ENCODE results near the gene EFCAB6. TPM values are rescaled to one million over a fixed set of nuclear protein-coding genes. Genes with fewer than 3 reads are reported as not detected.

EFCAB6 gene
- total RNA-seq, 1 experiment from 2014 or later, result 0.21 TPM

GRCh38 chr22:43824724-43825420 is 12.8 kb upstream of the EFCAB6 start:
- Histone ChIP-seq H3K4me3 (ENCODE audit: low read depth in 2 of 2, low read length in 2 of 2) (no peak overlapping the region), H3K27me3 (ENCODE audit: control insufficient read depth, insufficient read depth, low read length) (no peaks in the 10 kb centered on the region), H3K36me3 (ENCODE audit: control insufficient read depth, insufficient read depth, low read length) (no peaks in the 10 kb centered on the region), H3K9me3 (ENCODE audit: control insufficient read depth, insufficient read depth, low read depth, low read length) (no peaks in the 10 kb centered on the region), H3K4me1 (ENCODE audit: control insufficient read depth, insufficient read depth, low read length) (no peaks in the 10 kb centered on the region), H3K27ac (ENCODE audit: low read length) (no peak overlapping the region)
- ChIA-PET POLR2A (no interaction called here), CTCF (no interaction called here)
- in situ Hi-C loops (cut with HindIII; ENCODE audit: low pct_unique_long_range_greater_than_20kb, low sequenced_read_pairs) (no loop called here), intact Hi-C loops (cut with micrococcal nuclease; ENCODE audit: unreplicated experiment) (no loop called here)
- TF ChIP-seq SIN3A (IDR thresholded peaks at IDR 0.05; ENCODE audit: borderline replicate concordance, insufficient read depth, low read depth, low read length), result no peak
- no peak for TF ChIP-seq POLR2AphosphoS5 (IDR thresholded peaks at IDR 0.05; ENCODE audit: low read depth, low read length)
- TF ChIP-seq, protein P1, sequence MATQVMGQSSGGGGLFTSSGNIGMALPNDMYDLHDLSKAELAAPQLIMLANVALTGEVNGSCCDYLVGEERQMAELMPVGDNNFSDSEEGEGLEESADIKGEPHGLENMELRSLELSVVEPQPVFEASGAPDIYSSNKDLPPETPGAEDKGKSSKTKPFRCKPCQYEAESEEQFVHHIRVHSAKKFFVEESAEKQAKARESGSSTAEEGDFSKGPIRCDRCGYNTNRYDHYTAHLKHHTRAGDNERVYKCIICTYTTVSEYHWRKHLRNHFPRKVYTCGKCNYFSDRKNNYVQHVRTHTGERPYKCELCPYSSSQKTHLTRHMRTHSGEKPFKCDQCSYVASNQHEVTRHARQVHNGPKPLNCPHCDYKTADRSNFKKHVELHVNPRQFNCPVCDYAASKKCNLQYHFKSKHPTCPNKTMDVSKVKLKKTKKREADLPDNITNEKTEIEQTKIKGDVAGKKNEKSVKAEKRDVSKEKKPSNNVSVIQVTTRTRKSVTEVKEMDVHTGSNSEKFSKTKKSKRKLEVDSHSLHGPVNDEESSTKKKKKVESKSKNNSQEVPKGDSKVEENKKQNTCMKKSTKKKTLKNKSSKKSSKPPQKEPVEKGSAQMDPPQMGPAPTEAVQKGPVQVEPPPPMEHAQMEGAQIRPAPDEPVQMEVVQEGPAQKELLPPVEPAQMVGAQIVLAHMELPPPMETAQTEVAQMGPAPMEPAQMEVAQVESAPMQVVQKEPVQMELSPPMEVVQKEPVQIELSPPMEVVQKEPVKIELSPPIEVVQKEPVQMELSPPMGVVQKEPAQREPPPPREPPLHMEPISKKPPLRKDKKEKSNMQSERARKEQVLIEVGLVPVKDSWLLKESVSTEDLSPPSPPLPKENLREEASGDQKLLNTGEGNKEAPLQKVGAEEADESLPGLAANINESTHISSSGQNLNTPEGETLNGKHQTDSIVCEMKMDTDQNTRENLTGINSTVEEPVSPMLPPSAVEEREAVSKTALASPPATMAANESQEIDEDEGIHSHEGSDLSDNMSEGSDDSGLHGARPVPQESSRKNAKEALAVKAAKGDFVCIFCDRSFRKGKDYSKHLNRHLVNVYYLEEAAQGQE (IDR thresholded peaks at IDR 0.05; ENCODE audit: insufficient read depth in 1 of 2, low read depth in 2 of 2, low read length in 1 of 2), result no peak
- no peak for TF ChIP-seq TCF7L2 (IDR thresholded peaks at IDR 0.05; ENCODE audit: low read depth, low read length)
- TF ChIP-seq, protein P2, sequence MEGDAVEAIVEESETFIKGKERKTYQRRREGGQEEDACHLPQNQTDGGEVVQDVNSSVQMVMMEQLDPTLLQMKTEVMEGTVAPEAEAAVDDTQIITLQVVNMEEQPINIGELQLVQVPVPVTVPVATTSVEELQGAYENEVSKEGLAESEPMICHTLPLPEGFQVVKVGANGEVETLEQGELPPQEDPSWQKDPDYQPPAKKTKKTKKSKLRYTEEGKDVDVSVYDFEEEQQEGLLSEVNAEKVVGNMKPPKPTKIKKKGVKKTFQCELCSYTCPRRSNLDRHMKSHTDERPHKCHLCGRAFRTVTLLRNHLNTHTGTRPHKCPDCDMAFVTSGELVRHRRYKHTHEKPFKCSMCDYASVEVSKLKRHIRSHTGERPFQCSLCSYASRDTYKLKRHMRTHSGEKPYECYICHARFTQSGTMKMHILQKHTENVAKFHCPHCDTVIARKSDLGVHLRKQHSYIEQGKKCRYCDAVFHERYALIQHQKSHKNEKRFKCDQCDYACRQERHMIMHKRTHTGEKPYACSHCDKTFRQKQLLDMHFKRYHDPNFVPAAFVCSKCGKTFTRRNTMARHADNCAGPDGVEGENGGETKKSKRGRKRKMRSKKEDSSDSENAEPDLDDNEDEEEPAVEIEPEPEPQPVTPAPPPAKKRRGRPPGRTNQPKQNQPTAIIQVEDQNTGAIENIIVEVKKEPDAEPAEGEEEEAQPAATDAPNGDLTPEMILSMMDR (IDR thresholded peaks at IDR 0.05), result no peak
- no TSS peak for BruUV-seq (replicated peaks)
- no peak for ATAC-seq
- no peak for DNase-seq (ENCODE audit: low read depth, low spot score)

DNA sequence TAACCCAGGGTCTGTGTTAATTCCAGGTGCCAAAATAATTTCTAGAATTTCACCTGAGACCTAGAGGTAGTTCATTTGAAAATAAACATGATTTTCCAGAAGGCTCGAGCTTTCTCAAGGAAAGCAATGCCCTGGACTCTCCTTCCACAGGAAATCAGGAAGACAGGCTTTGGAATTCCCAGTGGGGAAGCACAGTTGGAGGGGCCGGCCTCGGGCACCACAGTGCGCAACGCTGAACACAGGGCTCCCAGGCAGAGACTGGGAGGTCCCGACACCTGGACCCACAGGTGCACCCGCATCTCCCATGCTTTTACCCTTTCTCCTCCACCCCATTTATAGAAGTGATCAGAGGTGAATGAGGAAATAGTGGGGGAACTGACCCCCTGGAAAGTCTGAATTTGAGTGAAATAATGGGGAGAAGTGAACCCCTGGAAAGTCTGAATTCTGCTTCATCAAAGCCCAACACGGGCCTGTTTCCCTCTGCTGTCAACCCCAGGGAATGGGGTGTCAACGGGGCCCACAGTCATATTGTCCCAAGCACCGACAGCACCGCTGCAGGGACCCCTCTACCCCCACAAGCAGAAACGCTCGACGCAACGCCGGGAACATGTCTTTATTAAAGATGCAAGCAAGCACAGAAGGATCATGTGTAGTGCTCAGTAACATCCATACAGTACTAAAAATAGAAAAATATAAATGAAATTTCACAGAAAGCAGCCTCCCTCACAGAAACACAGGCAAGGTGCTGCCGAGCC is 12.0 kb upstream of the EFCAB6 start:
- no peak for TF ChIP-seq SIN3A (IDR thresholded peaks at IDR 0.05; ENCODE audit: borderline replicate concordance, insufficient read depth, low read depth, low read length)
- TF ChIP-seq TCF7L2 (IDR thresholded peaks at IDR 0.05; ENCODE audit: low read depth, low read length), result no peak
- no peak for TF ChIP-seq POLR2AphosphoS5 (IDR thresholded peaks at IDR 0.05; ENCODE audit: low read depth, low read length)
- TF ChIP-seq, protein P2 (IDR thresholded peaks at IDR 0.05), result no peak
- ChIA-PET CTCF (no interaction called here), POLR2A (no interaction called here)
- Histone ChIP-seq H3K4me1 (ENCODE audit: control insufficient read depth, insufficient read depth, low read length) (no peaks in the 10 kb centered on the region), H3K36me3 (ENCODE audit: control insufficient read depth, insufficient read depth, low read length) (no peaks in the 10 kb centered on the region), H3K27ac (ENCODE audit: low read length) (no peak overlapping the region), H3K4me3 (ENCODE audit: low read depth in 2 of 2, low read length in 2 of 2) (no peak overlapping the region), H3K9me3 (ENCODE audit: control insufficient read depth, insufficient read depth, low read depth, low read length) (no peaks in the 10 kb centered on the region), H3K27me3 (ENCODE audit: control insufficient read depth, insufficient read depth, low read length) (no peaks in the 10 kb centered on the region)
- in situ Hi-C loops (cut with HindIII; ENCODE audit: low pct_unique_long_range_greater_than_20kb, low sequenced_read_pairs), result no loop called here
- DNase-seq (ENCODE audit: low read depth, low spot score), result no peak
- no TSS peak for BruUV-seq (replicated peaks)
- intact Hi-C loops (cut with micrococcal nuclease; ENCODE audit: unreplicated experiment), result no loop called here
- ATAC-seq, result no peak
